ENCODE measurements around the gene ANXA6.

GRCh38 chr5:151107738-151108520 is 49.6 kb downstream of the ANXA6 start:
- no peak for TF ChIP-seq ZZZ3 (IDR thresholded peaks at IDR 0.05; ENCODE audit: control insufficient read depth, insufficient read length, low read depth)
- TF ChIP-seq POU2F2 (IDR thresholded peaks at IDR 0.05; ENCODE audit: borderline replicate concordance, low read depth, low read length), result no peak
- TF ChIP-seq NBN (IDR thresholded peaks at IDR 0.05), result no peak
- no peak for TF ChIP-seq CTCF (IDR thresholded peaks at IDR 0.05 in 2 of 3, conservative IDR thresholded peaks at IDR 0.05 in 1 of 3; ENCODE audit: control insufficient read depth in 2 of 3, extremely low read depth in 1 of 3, insufficient read depth in 1 of 3, low read depth in 3 of 3, low read length in 3 of 3)
- no peak for TF ChIP-seq TARDBP (IDR thresholded peaks at IDR 0.05; ENCODE audit: borderline replicate concordance)
- no peak for TF ChIP-seq ELK1 (IDR thresholded peaks at IDR 0.05; ENCODE audit: low read depth, low read length)
- no peak for TF ChIP-seq MAX (IDR thresholded peaks at IDR 0.05; ENCODE audit: low read depth, low read length)
- no peak for TF ChIP-seq CEBPZ (IDR thresholded peaks at IDR 0.05; ENCODE audit: low read depth, low read length)
